GM18519 (cell line): Measurements from ENCODE around the gene KRT3.

Source experiments
- ATAC-seq: cut with Tn5 transposase; IDR thresholded peaks from one replicate; pipeline ENCODE4 v1.9.1; 2021; ENCODE audit warnings: mild to moderate bottlenecking, moderate library complexity; ENCODE audit not compliant: unreplicated experiment, low FRiP score

The KRT3 gene

DNA sequence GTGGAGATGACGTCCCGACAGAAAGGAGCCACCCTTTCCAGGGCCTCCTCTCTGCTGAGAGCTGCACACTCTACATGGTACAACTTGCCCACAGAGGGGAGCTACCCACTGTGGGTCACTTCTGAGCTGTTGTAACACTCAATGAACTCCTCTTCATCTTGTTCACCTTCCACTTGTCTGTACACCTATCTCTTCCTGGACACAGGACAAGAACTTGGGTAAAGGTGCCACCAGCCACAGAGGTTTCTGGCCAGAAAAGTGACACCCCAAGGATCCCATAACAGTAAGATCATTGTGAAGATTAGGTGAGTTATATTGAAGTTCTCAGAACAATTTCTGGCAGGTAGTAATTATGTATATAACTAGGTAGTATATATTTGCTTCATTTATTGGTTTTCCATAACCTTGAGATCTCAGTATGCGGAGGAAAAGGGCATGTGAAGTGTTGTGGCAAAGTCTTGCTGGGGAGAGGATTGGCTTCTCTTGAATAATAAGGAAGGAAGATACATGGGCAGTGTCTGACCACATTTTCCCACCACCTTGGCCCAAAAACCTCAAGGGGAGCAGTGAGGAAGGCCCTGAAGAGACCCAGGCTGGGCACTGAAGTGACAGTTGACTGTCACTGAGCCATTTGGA, 53.0 kb downstream of the KRT3 start:
- ATAC-seq, result no peak

DNA sequence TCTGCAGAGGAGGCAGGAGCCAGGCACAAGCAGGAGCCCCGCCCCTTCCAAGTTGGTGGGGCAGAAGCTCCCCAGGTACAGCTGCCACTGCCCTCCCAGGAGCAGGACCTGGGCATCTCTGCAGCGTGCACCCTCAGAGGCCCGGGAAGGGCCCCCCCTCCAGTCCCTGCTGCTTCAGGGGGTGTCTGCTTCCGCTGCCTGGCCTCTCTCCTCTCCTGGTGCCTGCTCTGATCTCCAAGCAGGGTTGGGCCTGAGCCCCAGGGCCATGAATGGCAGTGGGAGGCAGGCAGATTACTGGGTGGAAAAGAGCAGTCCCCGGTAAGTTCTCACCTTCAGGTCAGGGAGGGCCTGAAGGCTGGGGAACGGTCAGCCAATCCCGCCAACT, 53.7 kb downstream of the KRT3 start:
- ATAC-seq, result no peak

DNA sequence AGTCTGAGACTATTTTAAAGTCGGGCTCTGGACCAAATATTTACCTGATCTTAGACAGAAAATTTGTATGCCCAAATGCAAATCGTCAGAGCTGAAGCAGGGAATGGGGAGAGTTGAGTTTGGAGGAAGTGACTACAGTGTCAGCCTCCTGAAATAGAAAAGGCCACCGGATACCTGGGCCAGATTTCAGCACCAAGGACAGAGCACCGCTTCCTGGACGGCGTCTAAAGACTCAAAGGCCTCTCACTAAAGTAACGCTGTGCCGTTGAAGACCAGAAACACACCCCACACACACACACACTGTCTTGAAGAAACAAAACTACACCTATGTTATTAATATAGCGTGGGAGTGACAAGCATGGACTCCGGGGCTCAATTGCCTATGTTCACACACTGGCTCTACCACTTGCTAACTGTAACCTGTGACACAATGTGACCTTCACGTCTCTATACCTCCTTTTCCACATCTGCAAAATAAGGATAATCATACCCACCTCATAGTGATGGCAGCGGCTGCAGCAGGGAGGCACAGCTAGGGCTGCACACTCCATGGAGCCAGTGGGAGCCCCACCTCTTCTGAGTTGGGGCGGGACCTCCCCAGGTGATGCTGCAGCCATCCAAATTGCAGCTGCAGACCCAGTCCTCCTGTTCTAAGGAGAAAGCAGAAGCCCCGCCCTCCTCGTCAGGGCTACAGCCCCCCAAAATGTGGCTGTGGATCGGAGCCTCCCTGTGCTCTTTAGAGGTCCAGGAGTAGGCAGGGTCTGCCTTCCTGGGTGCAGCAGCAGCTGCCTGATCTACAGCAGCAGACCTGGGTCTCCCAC, 54.3 kb downstream of the KRT3 start:
- ATAC-seq, result no peak

DNA sequence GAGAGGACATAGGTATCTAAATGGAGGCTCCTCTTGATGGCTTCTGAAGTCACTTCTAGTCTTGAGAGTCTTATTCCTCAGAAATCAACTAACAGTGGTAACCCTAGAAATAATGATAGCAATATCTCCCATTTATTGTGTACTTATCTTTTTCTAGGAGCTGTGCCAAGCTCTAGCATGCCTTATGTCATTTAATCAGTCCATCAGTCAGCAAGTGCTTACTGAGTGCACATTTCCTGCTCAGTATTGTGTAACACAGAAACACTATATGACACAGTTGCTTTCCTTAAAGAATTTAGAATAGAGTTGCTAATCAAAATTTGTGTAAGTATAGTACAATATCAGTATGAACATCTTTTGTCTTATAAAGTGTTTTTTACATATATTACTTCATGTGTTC, 55.3 kb downstream of the KRT3 start:
- ATAC-seq, result no peak

DNA sequence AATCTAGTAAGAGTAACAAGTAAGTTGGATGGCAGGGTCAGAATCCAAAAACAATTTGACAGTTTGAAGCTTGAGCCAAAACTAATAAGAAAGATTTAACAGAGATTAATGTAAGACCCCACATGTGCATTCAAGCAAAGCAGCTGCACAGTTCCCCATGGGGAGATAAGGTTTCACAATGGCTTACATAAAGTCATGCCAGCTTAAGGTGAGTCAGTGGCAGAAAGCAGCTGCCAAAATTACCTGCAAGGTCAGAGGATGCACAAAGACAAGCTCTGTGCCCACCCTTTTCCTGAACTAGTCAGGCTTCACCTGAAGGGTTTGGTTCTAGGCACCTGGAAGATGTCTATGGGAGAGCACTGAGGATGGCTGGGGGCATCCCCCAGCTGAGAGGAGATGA, 56.0 kb downstream of the KRT3 start:
- no peak for ATAC-seq
